ENCODE data around the gene JPT2. TPM values are rescaled to one million over a fixed set of nuclear protein-coding genes. Genes with fewer than 3 reads are reported as not detected.

The JPT2 gene
- total RNA-seq, 1 experiment from 2014 or later, result 150 TPM

DNA sequence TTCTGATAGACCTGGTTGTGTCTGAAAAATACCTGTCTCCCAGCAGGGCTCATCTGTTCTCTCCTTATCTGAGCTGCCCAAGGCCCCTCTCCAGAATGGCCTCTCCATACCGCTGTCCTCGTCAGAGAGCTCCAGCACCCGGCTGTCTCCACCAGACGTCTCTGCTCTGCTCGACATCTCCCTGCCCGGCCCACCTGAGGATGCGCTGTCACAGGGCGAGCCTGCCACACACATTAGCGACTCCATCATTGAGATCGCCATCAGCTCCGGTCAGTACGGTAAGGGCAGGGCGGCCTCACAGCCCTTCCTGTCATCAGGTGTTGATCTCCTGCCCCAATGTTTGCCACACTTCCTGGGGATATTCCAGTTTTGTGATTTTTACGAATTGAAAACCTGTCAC, 10.2 kb upstream of the JPT2 start:
- H3K4me3 Mint-ChIP-seq, result no peak overlapping the region
- DNase-seq (ENCODE audit: low spot score) (no peak), ATAC-seq (no peak)
- ChIA-PET POLR2A (interaction anchor here (1.3 kb wide), 1 partner anchor 10 kb away, joined by 3 read pairs; the partner anchor contains the start of gene JPT2), CTCF (no interaction called here)
- no peaks in the 10 kb centered on the region for H3K27me3 Mint-ChIP-seq (ENCODE audit: low read depth)
- no peaks in the 10 kb centered on the region for H3K4me1 Mint-ChIP-seq
- no peaks in the 10 kb centered on the region for H3K9me3 Mint-ChIP-seq
- no peak overlapping the region for H3K27ac Mint-ChIP-seq
- TF ChIP-seq CDX4 (CRISPR knock-in tag; IDR thresholded peaks at IDR 0.05; ENCODE audit: borderline replicate concordance) (no peak), GRHL2 (CRISPR knock-in tag; IDR thresholded peaks at IDR 0.05; ENCODE audit: insufficient replicate concordance, severe bottlenecking) (no peak), KAT7 (CRISPR knock-in tag; IDR thresholded peaks at IDR 0.05; ENCODE audit: borderline replicate concordance) (no peak), TP53 (CRISPR knock-in tag; IDR thresholded peaks at IDR 0.05) (no peak), TEAD1 (CRISPR knock-in tag; IDR thresholded peaks at IDR 0.05) (no peak), GABPB1 (CRISPR knock-in tag; IDR thresholded peaks at IDR 0.05) (no peak), ZNF232 (CRISPR knock-in tag; IDR thresholded peaks at IDR 0.05) (no peak), ZNF138 (CRISPR knock-in tag; conservative IDR thresholded peaks at IDR 0.05) (no peak), NR3C1 (CRISPR knock-in tag; conservative IDR thresholded peaks at IDR 0.05; ENCODE audit: low read depth) (no peak), ZNF423 (CRISPR knock-in tag; IDR thresholded peaks at IDR 0.05) (no peak), TCF7 (CRISPR knock-in tag; IDR thresholded peaks at IDR 0.05; ENCODE audit: low read depth) (no peak), TEAD4 (CRISPR knock-in tag; IDR thresholded peaks at IDR 0.05) (no peak), ZNF532 (CRISPR knock-in tag; IDR thresholded peaks at IDR 0.05; ENCODE audit: borderline replicate concordance) (no peak), ZNF396 (CRISPR knock-in tag; IDR thresholded peaks at IDR 0.05; ENCODE audit: borderline replicate concordance) (no peak)
- TF ChIP-seq, protein P1, sequence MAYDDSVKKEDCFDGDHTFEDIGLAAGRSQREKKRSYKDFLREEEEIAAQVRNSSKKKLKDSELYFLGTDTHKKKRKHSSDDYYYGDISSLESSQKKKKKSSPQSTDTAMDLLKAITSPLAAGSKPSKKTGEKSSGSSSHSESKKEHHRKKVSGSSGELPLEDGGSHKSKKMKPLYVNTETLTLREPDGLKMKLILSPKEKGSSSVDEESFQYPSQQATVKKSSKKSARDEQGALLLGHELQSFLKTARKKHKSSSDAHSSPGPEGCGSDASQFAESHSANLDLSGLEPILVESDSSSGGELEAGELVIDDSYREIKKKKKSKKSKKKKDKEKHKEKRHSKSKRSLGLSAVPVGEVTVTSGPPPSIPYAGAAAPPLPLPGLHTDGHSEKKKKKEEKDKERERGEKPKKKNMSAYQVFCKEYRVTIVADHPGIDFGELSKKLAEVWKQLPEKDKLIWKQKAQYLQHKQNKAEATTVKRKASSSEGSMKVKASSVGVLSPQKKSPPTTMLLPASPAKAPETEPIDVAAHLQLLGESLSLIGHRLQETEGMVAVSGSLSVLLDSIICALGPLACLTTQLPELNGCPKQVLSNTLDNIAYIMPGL (CRISPR knock-in tag; IDR thresholded peaks at IDR 0.05), result no peak
- H3K36me3 Mint-ChIP-seq, result peaks cover 68% of the 10 kb centered on the region

- no peaks in the 10 kb centered on the region for H3K27me3 Mint-ChIP-seq (ENCODE audit: low read depth)
- ChIA-PET CTCF (no interaction called here), POLR2A (interaction anchor here (1.3 kb wide), 1 partner anchor 9 kb away, joined by 3 read pairs; the partner anchor contains the start of gene JPT2)
- DNase-seq (ENCODE audit: low spot score), result no peak
- H3K4me1 Mint-ChIP-seq, result no peaks in the 10 kb centered on the region
- no peak overlapping the region for H3K27ac Mint-ChIP-seq
- H3K9me3 Mint-ChIP-seq, result no peaks in the 10 kb centered on the region
- peaks cover 67% of the 10 kb centered on the region for H3K36me3 Mint-ChIP-seq
- ATAC-seq, result no peak
- H3K4me3 Mint-ChIP-seq, result no peak overlapping the region
- no peak for TF ChIP-seq EMX1 (CRISPR knock-in tag; IDR thresholded peaks at IDR 0.05)
- TF ChIP-seq SMAD3 (CRISPR knock-in tag; IDR thresholded peaks at IDR 0.05; ENCODE audit: borderline replicate concordance), result no peak
- no peak for TF ChIP-seq AFF4 (CRISPR knock-in tag; IDR thresholded peaks at IDR 0.05; ENCODE audit: borderline replicate concordance)
- TF ChIP-seq FOXP4 (CRISPR knock-in tag; IDR thresholded peaks at IDR 0.05), result no peak
- TF ChIP-seq CTCF (IDR thresholded peaks at IDR 0.05), result no peak
- no peak for TF ChIP-seq GRHL2 (CRISPR knock-in tag; IDR thresholded peaks at IDR 0.05; ENCODE audit: insufficient replicate concordance, severe bottlenecking)
- no peak for TF ChIP-seq ZNF232 (CRISPR knock-in tag; IDR thresholded peaks at IDR 0.05)
Observed at GRCh38 chr16:1668612-1669319, 9.3 kb upstream of the JPT2 start.

Data from WTC11 (cell line).